Thoracic aorta (tissue), 2 donors: ENCODE data around the gene SLC44A5. TPM values are rescaled to one million over a fixed set of nuclear protein-coding genes. Genes with fewer than 3 reads are reported as not detected.

ENCODE experiments used
- ATAC-seq: fragments of 150-250 bp; one replicate; pipeline ENCODE4 v1.8.0; 2017; ENCODE audit warnings: low read depth; ENCODE audit not compliant: insufficient number of reproducible peaks, low FRiP score
- DNase-seq: peaks from one replicate; pipeline ENCODE4 v3.0.0-alpha.2; 2020; ENCODE audit warnings: low spot score
- H3K27ac ChIP-seq, 2 donors: fragments of 200-600 bp; sonication (generic); 1 replicate in 1 of 2; 2 replicates in 1 of 2; pipeline ENCODE4 v1.5.1; 2016; ENCODE audit warnings: mild to moderate bottlenecking in 2 of 2, moderate library complexity in 2 of 2
- H3K27me3 ChIP-seq: fragments of 200-600 bp; sonication (generic); replicated peaks from 2 replicates; pipeline ENCODE4 v1.6.0; 2016; ENCODE audit warnings: mild to moderate bottlenecking; ENCODE audit not compliant: insufficient read depth
- H3K36me3 ChIP-seq: fragments of 200-600 bp; sonication (generic); one replicate; pipeline ENCODE4 v1.5.1; 2016
- H3K4me1 ChIP-seq, 2 donors: fragments of 200-600 bp; sonication (generic); 1 replicate in 1 of 2; 2 replicates in 1 of 2; pipeline versions ENCODE4 v1.5.1 to v1.6.0; 2016; ENCODE audit warnings: low read depth in 2 of 2, mild to moderate bottlenecking in 1 of 2; ENCODE audit not compliant: control insufficient read depth in 1 of 2
- H3K4me3 ChIP-seq: fragments of 200-600 bp; sonication (generic); 2 replicates; pipeline ENCODE4 v1.5.1; 2016; ENCODE audit warnings: mild to moderate bottlenecking
- H3K9me3 ChIP-seq: fragments of 200-600 bp; sonication (generic); 2 replicates; pipeline ENCODE4 v1.5.1; 2016
- total RNA-seq, 2 donors: library from RNA; depleted of rRNA; stranded (reverse); fragments of >200 nt; gene quantifications; one replicate each; pipeline versions ENCODE4 v1.1.0 to v1.2.3, GENCODE V29; 2016
- TF ChIP-seq, protein P1 (sequence below): fragments of 200-600 bp; sonication (generic); IDR thresholded peaks from one replicate; pipeline ENCODE4 v1.5.1; 2019; ENCODE audit warnings: antibody characterized with exemption

The SLC44A5 gene
- total RNA-seq, 2 donors from 2014 or later, result 0.28 to 0.68 TPM

DNA sequence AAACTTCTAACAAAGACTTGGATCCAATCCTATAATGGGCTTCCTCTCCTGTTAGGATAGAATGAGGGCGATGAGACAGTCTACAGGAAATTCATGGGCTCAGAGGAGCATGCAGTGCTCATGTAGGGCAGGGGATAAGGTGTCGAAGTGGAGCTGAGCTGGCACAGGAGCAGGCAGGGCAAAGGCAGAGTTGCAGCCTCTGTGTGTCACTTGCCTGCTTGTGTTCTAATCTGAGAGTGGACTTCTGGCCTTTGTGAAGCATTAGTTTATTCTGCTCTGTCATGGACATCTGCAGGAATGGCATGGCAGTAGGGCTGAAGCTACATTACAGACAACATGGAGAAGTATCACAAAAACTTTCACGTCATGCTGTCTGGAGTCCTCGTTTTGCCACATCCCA, 444.1 kb downstream of the SLC44A5 start:
- TF ChIP-seq, protein P1, sequence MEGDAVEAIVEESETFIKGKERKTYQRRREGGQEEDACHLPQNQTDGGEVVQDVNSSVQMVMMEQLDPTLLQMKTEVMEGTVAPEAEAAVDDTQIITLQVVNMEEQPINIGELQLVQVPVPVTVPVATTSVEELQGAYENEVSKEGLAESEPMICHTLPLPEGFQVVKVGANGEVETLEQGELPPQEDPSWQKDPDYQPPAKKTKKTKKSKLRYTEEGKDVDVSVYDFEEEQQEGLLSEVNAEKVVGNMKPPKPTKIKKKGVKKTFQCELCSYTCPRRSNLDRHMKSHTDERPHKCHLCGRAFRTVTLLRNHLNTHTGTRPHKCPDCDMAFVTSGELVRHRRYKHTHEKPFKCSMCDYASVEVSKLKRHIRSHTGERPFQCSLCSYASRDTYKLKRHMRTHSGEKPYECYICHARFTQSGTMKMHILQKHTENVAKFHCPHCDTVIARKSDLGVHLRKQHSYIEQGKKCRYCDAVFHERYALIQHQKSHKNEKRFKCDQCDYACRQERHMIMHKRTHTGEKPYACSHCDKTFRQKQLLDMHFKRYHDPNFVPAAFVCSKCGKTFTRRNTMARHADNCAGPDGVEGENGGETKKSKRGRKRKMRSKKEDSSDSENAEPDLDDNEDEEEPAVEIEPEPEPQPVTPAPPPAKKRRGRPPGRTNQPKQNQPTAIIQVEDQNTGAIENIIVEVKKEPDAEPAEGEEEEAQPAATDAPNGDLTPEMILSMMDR, result no peak
- Histone ChIP-seq H3K9me3 (no peaks in the 10 kb centered on the region), H3K27me3 (no peaks in the 10 kb centered on the region), H3K4me3 (no peak overlapping the region), H3K4me1 (no peaks in the 10 kb centered on the region), H3K36me3 (no peaks in the 10 kb centered on the region), H3K27ac (no peak overlapping the region)
- DNase-seq (no peak), ATAC-seq (no peak)

DNA sequence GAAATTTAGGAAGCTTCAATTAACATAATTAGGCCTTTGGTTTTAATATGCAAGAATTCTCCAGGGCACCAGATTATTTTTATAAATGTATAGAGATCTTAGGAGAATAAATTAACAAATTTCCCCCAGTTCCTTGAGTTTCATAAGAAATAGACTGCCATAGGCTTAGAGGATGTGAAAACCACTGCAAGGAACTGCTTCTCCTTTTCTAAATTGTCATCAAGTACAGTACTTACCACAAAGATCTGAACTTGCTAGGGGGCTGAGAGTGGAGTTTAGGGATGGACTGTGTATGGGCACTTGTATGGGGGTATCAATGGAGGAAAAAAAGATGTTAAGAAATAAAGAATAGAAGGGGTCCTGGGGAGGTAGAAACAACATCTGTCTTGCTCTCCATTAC, 445.6 kb downstream of the SLC44A5 start:
- Histone ChIP-seq H3K27ac (no peak overlapping the region), H3K4me1 (no peaks in the 10 kb centered on the region), H3K4me3 (no peak overlapping the region), H3K9me3 (no peaks in the 10 kb centered on the region), H3K27me3 (no peaks in the 10 kb centered on the region), H3K36me3 (no peaks in the 10 kb centered on the region)
- no peak for DNase-seq
- TF ChIP-seq, protein P1, result no peak
- ATAC-seq, result no peak

DNA sequence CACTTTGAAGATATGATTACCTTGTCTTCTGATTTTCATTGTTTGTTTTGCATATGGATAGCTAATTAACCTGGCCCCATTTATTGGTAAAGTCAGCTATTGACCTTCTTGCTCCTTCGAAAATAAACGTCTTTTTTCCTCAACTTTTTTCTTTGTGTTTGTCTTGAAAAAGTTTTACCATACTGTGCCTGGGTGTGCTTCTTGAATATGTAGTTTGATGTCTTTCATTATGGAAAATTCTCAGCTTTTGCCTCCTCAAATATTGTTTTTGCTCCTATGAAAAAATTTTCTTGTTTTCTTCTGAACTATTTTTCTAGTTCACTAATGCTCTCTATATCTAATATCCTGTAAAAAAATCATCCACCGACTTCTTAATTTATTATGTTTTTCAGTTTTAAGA, 451.8 kb downstream of the SLC44A5 start:
- H3K36me3 ChIP-seq, result no peaks in the 10 kb centered on the region
- no peak overlapping the region for H3K27ac ChIP-seq
- TF ChIP-seq, protein P1, result no peak
- no peak for DNase-seq
- no peak for ATAC-seq
- no peaks in the 10 kb centered on the region for H3K4me1 ChIP-seq
- H3K27me3 ChIP-seq, result no peaks in the 10 kb centered on the region
- H3K4me3 ChIP-seq, result no peak overlapping the region
- H3K9me3 ChIP-seq, result no peaks in the 10 kb centered on the region

Other genes starting within 250 kb of the SLC44A5 start
- gene ACADM, start 113.6 kb upstream of the SLC44A5 start, total RNA-seq, result 10 to 100 TPM; 22.3 to 29.3 TPM
- gene RABGGTB, start 175.1 kb upstream of the SLC44A5 start, total RNA-seq, result 10 to 100 TPM; 47.9 to 88.3 TPM
- under 1 TPM; 0.27 to 0.28 TPM for gene MSH4, start 185.8 kb upstream of the SLC44A5 start, total RNA-seq